SK-MEL-5 (cell line): ENCODE measurements around the gene H19. TPM values are rescaled to one million over a fixed set of nuclear protein-coding genes. Genes with fewer than 3 reads are reported as not detected.

Experiments
- DNase-seq: peaks from one replicate; pipeline ENCODE4 v3.0.0-alpha.2; 2016; ENCODE audit warnings: low read depth, low spot score
- in situ Hi-C: cut with HindIII; loops from 2 replicates; pipeline ENCODE4 v1.10.0; 2016; ENCODE audit warnings: low sequenced_read_pairs, high pct_unique_total_duplicates, low pct_unique_long_range_greater_than_20kb
- total RNA-seq: library from RNA; depleted of rRNA; stranded (reverse); fragments of >200 nt; shearing (Covaris generic); gene quantifications from 2 replicates; pipeline ENCODE4 v1.2.3, GENCODE V29; 2014

The H19 gene
- total RNA-seq, 1 experiment from 2014 or later: 8.8 TPM

- in situ Hi-C loops: no loop called here
- DNase-seq: no peak
These were observed 7.7 kb downstream of the H19 start for GRCh38 chr11:1989953-1990352.

GRCh38 chr11:1988667-1989317 lies 8.8 kb downstream of the H19 start:
- in situ Hi-C loops: no loop called here

GRCh38 chr11:1988174-1988573 lies 9.5 kb downstream of the H19 start:
- no peak for DNase-seq
- in situ Hi-C loops: no loop called here

More at GRCh38 chr11:1988667-1989317, 8.8 kb downstream of the H19 start:
- DNase-seq: no peak

GRCh38 chr11:1987024-1987423 lies 10.6 kb downstream of the H19 start:
- no peak for DNase-seq
- in situ Hi-C loops: no loop called here

GRCh38 chr11:1983601-1983961 lies 14.1 kb downstream of the H19 start:
- no peak for DNase-seq

GRCh38 chr11:1982873-1983600 lies 14.6 kb downstream of the H19 start:
- in situ Hi-C loops: no loop called here
- DNase-seq: no peak

More at GRCh38 chr11:1983601-1983961, 14.1 kb downstream of the H19 start:
- in situ Hi-C loops: no loop called here

- in situ Hi-C loops: no loop called here
- no peak for DNase-seq
These were observed 18.0 kb downstream of the H19 start for GRCh38 chr11:1979607-1980006.

GRCh38 chr11:1978720-1979473 lies 18.7 kb downstream of the H19 start:
- DNase-seq: no peak
- in situ Hi-C loops: no loop called here

GRCh38 chr11:1975185-1975584 lies 22.5 kb downstream of the H19 start:
- in situ Hi-C loops: no loop called here
- DNase-seq: no peak

- in situ Hi-C loops: no loop called here
- DNase-seq: no peak
These were observed 26.7 kb downstream of the H19 start for GRCh38 chr11:1970956-1971355.

- in situ Hi-C loops: no loop called here
- DNase-seq: no peak
These were observed 27.9 kb downstream of the H19 start for GRCh38 chr11:1969776-1970175.

GRCh38 chr11:1969035-1969434 lies 28.6 kb downstream of the H19 start:
- DNase-seq: no peak
- in situ Hi-C loops: no loop called here

- DNase-seq: no peak
- in situ Hi-C loops: no loop called here
These were observed 29.1 kb downstream of the H19 start for GRCh38 chr11:1968454-1969002.

- in situ Hi-C loops: no loop called here
These were observed 29.9 kb downstream of the H19 start for GRCh38 chr11:1967641-1968225.

GRCh38 chr11:1966531-1966930 lies 31.1 kb downstream of the H19 start:
- in situ Hi-C loops: no loop called here
- no peak for DNase-seq

More at GRCh38 chr11:1967641-1968225, 29.9 kb downstream of the H19 start:
- no peak for DNase-seq

- in situ Hi-C loops: no loop called here
- no peak for DNase-seq
These were observed 32.7 kb downstream of the H19 start for GRCh38 chr11:1964955-1965354.

GRCh38 chr11:1964348-1964747 lies 33.3 kb downstream of the H19 start:
- in situ Hi-C loops: no loop called here
- no peak for DNase-seq

- DNase-seq: no peak
- in situ Hi-C loops: no loop called here
These were observed 33.8 kb downstream of the H19 start for GRCh38 chr11:1963864-1964263.
